Measurements from ENCODE around the gene SNTG2. TPM values are rescaled to one million over a fixed set of nuclear protein-coding genes. Genes with fewer than 3 reads are reported as not detected.

SNTG2 gene
- total RNA-seq, 2 donors from 2014 or later: 2.0 to 5.0 TPM

- no peak overlapping the region for H3K27ac ChIP-seq
- no peaks in the 10 kb centered on the region for H3K9me3 ChIP-seq
- WGBS: 89% methylated on average over 13 of the region's 13 CpGs
- H3K36me3 ChIP-seq: no peaks in the 10 kb centered on the region
- H3K4me3 ChIP-seq: no peak overlapping the region
- H3K27me3 ChIP-seq (replicated peaks; ENCODE audit: insufficient read depth): no peaks in the 10 kb centered on the region
- H3K4me1 ChIP-seq (replicated peaks): no peaks in the 10 kb centered on the region
- TF ChIP-seq POLR2AphosphoS5 (IDR thresholded peaks at IDR 0.05) (no peak), POLR2A (IDR thresholded peaks at IDR 0.05) (no peak), CTCF (IDR thresholded peaks at IDR 0.05) (no peak)
- intact Hi-C loops (cut with DNase I): no loop called here
- DNase-seq (ENCODE audit: low spot score): no peak
These were observed 29.6 kb upstream of the SNTG2 start for GRCh38 chr2:920999-921398.

- no peaks in the 10 kb centered on the region for H3K27me3 ChIP-seq (replicated peaks; ENCODE audit: insufficient read depth)
- no peaks in the 10 kb centered on the region for H3K4me1 ChIP-seq (replicated peaks)
- H3K9me3 ChIP-seq: no peaks in the 10 kb centered on the region
- WGBS: 90% methylated on average over 9 of the region's 10 CpGs
- no peaks in the 10 kb centered on the region for H3K36me3 ChIP-seq
- no peak for DNase-seq (ENCODE audit: low spot score)
- TF ChIP-seq POLR2A (IDR thresholded peaks at IDR 0.05) (no peak), POLR2AphosphoS5 (IDR thresholded peaks at IDR 0.05) (no peak), CTCF (IDR thresholded peaks at IDR 0.05) (no peak)
- H3K4me3 ChIP-seq: no peak overlapping the region
- intact Hi-C loops (cut with DNase I): no loop called here
- H3K27ac ChIP-seq: no peak overlapping the region
These were observed 28.5 kb upstream of the SNTG2 start for GRCh38 chr2:922185-922584.

- DNase-seq (ENCODE audit: low spot score): no peak
- Histone ChIP-seq H3K9me3 (no peaks in the 10 kb centered on the region), H3K4me3 (no peak overlapping the region), H3K27me3 (replicated peaks; ENCODE audit: insufficient read depth) (no peaks in the 10 kb centered on the region), H3K36me3 (no peaks in the 10 kb centered on the region), H3K4me1 (replicated peaks) (no peaks in the 10 kb centered on the region), H3K27ac (no peak overlapping the region)
- intact Hi-C loops (cut with DNase I): no loop called here
- WGBS: 67% methylated on average over 8 of the region's 8 CpGs
- no peak for TF ChIP-seq POLR2A (IDR thresholded peaks at IDR 0.05)
- TF ChIP-seq CTCF (IDR thresholded peaks at IDR 0.05): no peak
- TF ChIP-seq POLR2AphosphoS5 (IDR thresholded peaks at IDR 0.05): no peak
These were observed 26.6 kb upstream of the SNTG2 start for GRCh38 chr2:923832-924601.

GRCh38 chr2:924701-925100 lies 25.9 kb upstream of the SNTG2 start:
- WGBS: 63% methylated on average over 5 of the region's 5 CpGs
- no peak for TF ChIP-seq POLR2AphosphoS5 (IDR thresholded peaks at IDR 0.05)
- TF ChIP-seq CTCF (IDR thresholded peaks at IDR 0.05): no peak
- no peak for TF ChIP-seq POLR2A (IDR thresholded peaks at IDR 0.05)
- Histone ChIP-seq H3K27ac (no peak overlapping the region), H3K9me3 (no peaks in the 10 kb centered on the region), H3K27me3 (replicated peaks; ENCODE audit: insufficient read depth) (no peaks in the 10 kb centered on the region), H3K4me3 (no peak overlapping the region), H3K36me3 (no peaks in the 10 kb centered on the region), H3K4me1 (replicated peaks) (no peaks in the 10 kb centered on the region)
- no peak for DNase-seq (ENCODE audit: low spot score)
- intact Hi-C loops (cut with DNase I): no loop called here

GRCh38 chr2:925309-925708 lies 25.3 kb upstream of the SNTG2 start:
- no peak for DNase-seq (ENCODE audit: low spot score)

More at GRCh38 chr2:925309-925708, 25.3 kb upstream of the SNTG2 start:
- intact Hi-C loops (cut with DNase I): no loop called here
- H3K9me3 ChIP-seq: no peaks in the 10 kb centered on the region
- no peak overlapping the region for H3K4me3 ChIP-seq
- no peaks in the 10 kb centered on the region for H3K36me3 ChIP-seq
- H3K4me1 ChIP-seq (replicated peaks): no peaks in the 10 kb centered on the region
- no peak overlapping the region for H3K27ac ChIP-seq
- no peaks in the 10 kb centered on the region for H3K27me3 ChIP-seq (replicated peaks; ENCODE audit: insufficient read depth)
- TF ChIP-seq POLR2AphosphoS5 (IDR thresholded peaks at IDR 0.05) (no peak), CTCF (IDR thresholded peaks at IDR 0.05) (no peak), POLR2A (IDR thresholded peaks at IDR 0.05) (no peak)
- WGBS: 79% methylated on average over 4 of the region's 4 CpGs

All from prostate gland (tissue), 2 donors.